ENCODE results near the gene KMT2C. TPM values are rescaled to one million over a fixed set of nuclear protein-coding genes. Genes with fewer than 3 reads are reported as not detected.
A peak's percentile ranks its signal among the peaks of the same experiment; 100 is the strongest.
"Not testable (repeated sequence)": the region's sequence is repeated elsewhere in the genome, so short reads cannot be mapped to it uniquely, and the experiment has no call there.

Gene KMT2C
- total and polyA plus RNA-seq, 8 donors: 10.1 to 64.1 (median 53.3) TPM

GRCh38 chr7:152402384-152403250 lies 33.2 kb downstream of the KMT2C start:
- intact Hi-C loops (cut with DNase I): no loop called here
- peak in 2 of 4 donors; percentile 11 to 13 for ATAC-seq
- TF ChIP-seq, protein P1, sequence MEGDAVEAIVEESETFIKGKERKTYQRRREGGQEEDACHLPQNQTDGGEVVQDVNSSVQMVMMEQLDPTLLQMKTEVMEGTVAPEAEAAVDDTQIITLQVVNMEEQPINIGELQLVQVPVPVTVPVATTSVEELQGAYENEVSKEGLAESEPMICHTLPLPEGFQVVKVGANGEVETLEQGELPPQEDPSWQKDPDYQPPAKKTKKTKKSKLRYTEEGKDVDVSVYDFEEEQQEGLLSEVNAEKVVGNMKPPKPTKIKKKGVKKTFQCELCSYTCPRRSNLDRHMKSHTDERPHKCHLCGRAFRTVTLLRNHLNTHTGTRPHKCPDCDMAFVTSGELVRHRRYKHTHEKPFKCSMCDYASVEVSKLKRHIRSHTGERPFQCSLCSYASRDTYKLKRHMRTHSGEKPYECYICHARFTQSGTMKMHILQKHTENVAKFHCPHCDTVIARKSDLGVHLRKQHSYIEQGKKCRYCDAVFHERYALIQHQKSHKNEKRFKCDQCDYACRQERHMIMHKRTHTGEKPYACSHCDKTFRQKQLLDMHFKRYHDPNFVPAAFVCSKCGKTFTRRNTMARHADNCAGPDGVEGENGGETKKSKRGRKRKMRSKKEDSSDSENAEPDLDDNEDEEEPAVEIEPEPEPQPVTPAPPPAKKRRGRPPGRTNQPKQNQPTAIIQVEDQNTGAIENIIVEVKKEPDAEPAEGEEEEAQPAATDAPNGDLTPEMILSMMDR (IDR thresholded peaks at IDR 0.05): no peak
- 49% methylated on average over 5 of the region's 5 CpGs for WGBS, 2 donors
- Histone ChIP-seq H3K27me3 (no peaks in the 10 kb centered on the region), H3K4me3 (no peak overlapping the region), H3K36me3 (no peaks in the 10 kb centered on the region), H3K27ac (no peak overlapping the region), H3K9me3 (no peaks in the 10 kb centered on the region), H3K4me1 (peaks cover 0 to 4% (median 0%) of the 10 kb centered on the region in 3 donors)
- FAIRE-seq: peak; percentile 45
- DNase-seq: no peak

GRCh38 chr7:152399344-152399743 lies 36.5 kb downstream of the KMT2C start:
- DNase-seq: no peak
- no peaks in the 10 kb centered on the region for H3K9me3 ChIP-seq
- no peak overlapping the region for H3K4me3 ChIP-seq
- no peaks in the 10 kb centered on the region for H3K36me3 ChIP-seq
- H3K27me3 ChIP-seq: no peaks in the 10 kb centered on the region
- TF ChIP-seq, protein P1 (IDR thresholded peaks at IDR 0.05): no peak
- no peak overlapping the region for H3K27ac ChIP-seq
- intact Hi-C loops (cut with DNase I): no loop called here
- FAIRE-seq: no peak
- ATAC-seq: no peak
- H3K4me1 ChIP-seq: peaks cover 0 to 9% (median 7%) of the 10 kb centered on the region in 3 donors

- H3K4me3 ChIP-seq: no peak overlapping the region
- H3K36me3 ChIP-seq: no peaks in the 10 kb centered on the region
- H3K27me3 ChIP-seq: no peaks in the 10 kb centered on the region
- WGBS, 2 donors: 89% methylated on average over 7 of the region's 7 CpGs
- no peak for FAIRE-seq
- ATAC-seq: no peak
- intact Hi-C loops (cut with DNase I): no loop called here
- H3K4me1 ChIP-seq: peaks cover 10 to 26% (median 11%) of the 10 kb centered on the region in 3 donors
- DNase-seq: no peak
- H3K27ac ChIP-seq: no peak overlapping the region
- no peaks in the 10 kb centered on the region for H3K9me3 ChIP-seq
- TF ChIP-seq, protein P1 (IDR thresholded peaks at IDR 0.05): no peak
Measured at GRCh38 chr7:152395112-152395511, 40.7 kb downstream of the KMT2C start.

DNA sequence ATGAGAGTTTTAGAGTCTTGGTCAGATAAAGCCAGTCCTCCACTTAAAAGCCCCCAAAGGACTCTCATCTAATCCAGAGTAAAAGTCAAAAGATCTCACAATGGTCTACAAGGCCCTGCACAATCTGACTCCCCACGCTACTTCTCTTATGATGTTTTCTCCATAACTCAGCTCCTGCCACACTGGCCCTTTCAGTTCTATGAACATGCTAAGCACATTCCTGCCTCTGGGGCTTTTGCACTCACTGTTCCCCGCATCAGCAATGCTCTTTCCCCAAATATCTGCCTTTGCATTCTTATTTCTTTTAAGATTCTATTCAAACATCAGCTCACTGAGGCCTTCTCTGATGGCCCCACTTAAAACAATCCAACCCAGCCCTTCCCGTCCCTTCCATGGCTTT lies 41.6 kb downstream of the KMT2C start:
- H3K27ac ChIP-seq; intact Hi-C loops (cut with DNase I); H3K9me3 ChIP-seq; H3K36me3 ChIP-seq; H3K27me3 ChIP-seq; DNase-seq; FAIRE-seq; H3K4me3 ChIP-seq: not testable (repeated sequence)
- peak; percentile 46 to 74 (median 74) for ATAC-seq
- 62 to 63% methylated on average over 3 of the region's 3 CpGs for WGBS, 2 donors
- TF ChIP-seq, protein P1 (IDR thresholded peaks at IDR 0.05): peak in 2 of 4 donors; percentile 23 to 37
- peaks cover 10 to 22% (median 11%) of the 10 kb centered on the region in 3 donors for H3K4me1 ChIP-seq

DNA sequence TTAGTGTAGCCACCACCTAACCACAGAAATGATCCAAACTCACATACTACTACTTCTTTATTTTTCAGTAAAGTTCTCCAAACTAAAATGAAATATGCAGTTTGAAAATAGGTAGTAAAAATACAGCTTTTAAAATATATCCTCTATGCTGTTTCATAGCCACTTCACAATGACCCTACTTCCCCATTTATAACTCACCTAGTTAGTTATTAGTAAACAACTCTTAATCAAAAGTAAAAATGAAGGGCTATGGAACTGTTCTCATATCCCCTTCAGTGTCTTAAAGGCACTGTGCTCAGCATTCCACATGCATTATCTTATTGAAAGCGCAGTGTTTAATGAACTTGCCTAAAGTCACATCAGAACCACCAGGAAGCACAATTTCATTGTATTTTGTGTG lies 43.5 kb downstream of the KMT2C start:
- H3K27ac ChIP-seq: no peak overlapping the region
- peaks cover 10 to 22% (median 10%) of the 10 kb centered on the region in 3 donors for H3K4me1 ChIP-seq
- intact Hi-C loops (cut with DNase I): no loop called here
- H3K9me3 ChIP-seq: no peaks in the 10 kb centered on the region
- no peak overlapping the region for H3K4me3 ChIP-seq
- WGBS, 2 donors: 64 to 69% methylated on average over 1 of the region's 1 CpG
- FAIRE-seq (no peak), DNase-seq (no peak), ATAC-seq (peak in 1 of 4 donors; percentile 20)
- no peaks in the 10 kb centered on the region for H3K36me3 ChIP-seq
- no peaks in the 10 kb centered on the region for H3K27me3 ChIP-seq
- TF ChIP-seq, protein P1 (IDR thresholded peaks at IDR 0.05): no peak

DNA sequence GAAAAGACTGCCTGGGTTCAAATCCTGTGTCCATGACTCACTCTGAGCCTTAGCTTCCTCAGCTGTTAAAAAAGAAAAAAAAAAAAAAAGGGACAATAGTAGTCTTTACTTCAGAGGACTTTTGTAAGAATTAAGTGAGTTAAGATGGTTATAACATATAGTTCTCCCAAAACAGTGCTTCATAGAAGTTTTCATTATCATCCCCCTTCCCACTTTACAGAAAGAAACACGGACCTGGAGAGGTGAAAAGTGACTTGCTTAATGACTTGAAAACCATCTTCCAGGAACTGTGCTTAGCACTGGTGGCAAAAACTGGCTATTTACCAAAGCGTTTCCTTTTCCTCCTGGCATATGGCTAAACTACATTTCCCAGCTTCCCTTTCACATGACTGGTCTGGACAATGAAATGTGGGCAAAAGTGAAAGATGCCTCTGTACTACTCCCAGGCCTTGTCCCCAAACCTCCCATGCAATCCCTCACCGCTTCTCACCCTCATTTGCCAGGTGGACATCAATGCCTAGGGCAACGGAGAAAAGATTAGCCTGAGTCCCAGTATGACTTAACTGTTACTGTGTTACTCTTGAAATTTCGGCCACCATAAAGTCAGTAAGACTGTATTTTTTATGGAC lies 49.6 kb downstream of the KMT2C start:
- ATAC-seq: peak in 3 of 4 donors; percentile 47 to 59 (median 59)
- WGBS, 2 donors: 34 to 42% methylated on average over 4 of the region's 5 CpGs
- FAIRE-seq; H3K27me3 ChIP-seq; H3K27ac ChIP-seq; DNase-seq; H3K36me3 ChIP-seq; intact Hi-C loops (cut with DNase I); H3K4me3 ChIP-seq; H3K9me3 ChIP-seq: not testable (repeated sequence)
- peaks cover 4 to 17% (median 11%) of the 10 kb centered on the region in 3 donors for H3K4me1 ChIP-seq

All from pancreas (tissue), 10 donors.